Measurements from ENCODE around the gene AHSG.
A peak's percentile ranks its signal among the peaks of the same experiment; 100 is the strongest.
"Not testable (repeated sequence)": the region's sequence is repeated elsewhere in the genome, so short reads cannot be mapped to it uniquely, and the experiment has no call there.

The AHSG gene, protein sequence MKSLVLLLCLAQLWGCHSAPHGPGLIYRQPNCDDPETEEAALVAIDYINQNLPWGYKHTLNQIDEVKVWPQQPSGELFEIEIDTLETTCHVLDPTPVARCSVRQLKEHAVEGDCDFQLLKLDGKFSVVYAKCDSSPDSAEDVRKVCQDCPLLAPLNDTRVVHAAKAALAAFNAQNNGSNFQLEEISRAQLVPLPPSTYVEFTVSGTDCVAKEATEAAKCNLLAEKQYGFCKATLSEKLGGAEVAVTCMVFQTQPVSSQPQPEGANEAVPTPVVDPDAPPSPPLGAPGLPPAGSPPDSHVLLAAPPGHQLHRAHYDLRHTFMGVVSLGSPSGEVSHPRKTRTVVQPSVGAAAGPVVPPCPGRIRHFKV

GRCh38 chr3:186612721-186613636 is at the start of gene AHSG:
TSS of gene AHSG (plus strand) at chr3:186613060. CDS start at chr3:186613142, 82 bp downstream.
- FAIRE-seq (no peak), DNase-seq (ENCODE audit: insufficient read length, low spot score) (no peak)

DNA sequence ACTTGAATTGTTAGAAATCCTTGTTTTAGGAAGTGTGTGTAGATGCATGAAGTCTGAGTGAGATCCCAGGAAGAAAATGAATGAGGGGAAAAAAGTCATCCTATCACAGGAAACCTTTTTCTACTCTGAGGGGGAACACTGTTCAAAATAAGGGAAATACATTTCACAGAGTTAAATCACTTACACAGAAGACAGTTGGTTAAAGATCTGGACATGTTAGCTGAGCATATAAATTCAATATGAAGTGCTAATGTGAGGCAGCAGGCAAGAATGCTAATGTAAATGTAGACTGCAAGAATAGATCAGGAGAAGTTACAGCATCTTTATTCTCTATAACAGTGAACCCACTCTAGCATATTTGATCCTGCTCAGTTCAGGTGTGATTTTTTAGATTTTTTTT is 48.3 kb upstream of the AHSG start:
- no peak for FAIRE-seq

GRCh38 chr3:186566772-186567071 is 46.1 kb upstream of the AHSG start:
- DNase-seq (ENCODE audit: insufficient read length, low spot score) (no peak), FAIRE-seq (no peak)

More for the DNA sequence above, 48.3 kb upstream of the AHSG start:
- DNase-seq (ENCODE audit: insufficient read length, low spot score) = no peak

- DNase-seq (ENCODE audit: insufficient read length, low spot score) (peak; percentile 60), FAIRE-seq (peak; percentile 88)
Measured at GRCh38 chr3:186567072-186567921, 45.6 kb upstream of the AHSG start, which contains the start of gene TBCCD1. TSS of gene TBCCD1 (minus strand) at chr3:186567339. CDS start at chr3:186564329, 3,010 bp downstream.

DNA sequence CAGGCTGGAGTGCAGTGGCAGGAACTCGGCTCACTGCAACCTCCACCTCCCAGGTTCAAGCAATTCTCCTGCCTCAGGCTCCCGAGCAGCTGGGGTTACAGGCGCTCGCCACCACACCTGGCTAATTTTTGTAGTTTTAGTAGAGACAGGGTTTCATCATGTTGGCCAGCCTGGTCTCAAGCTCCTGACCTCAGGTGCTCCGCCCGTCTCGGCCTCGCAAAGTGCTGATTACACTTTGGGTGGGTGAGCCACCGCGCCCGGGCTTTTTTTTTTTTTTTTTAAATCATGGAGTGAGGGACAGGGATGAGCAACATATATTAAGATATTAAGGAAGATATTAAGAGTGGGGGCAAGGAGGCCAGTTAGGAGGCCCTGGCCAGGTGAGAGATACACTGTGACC is 43.5 kb upstream of the AHSG start:
- FAIRE-seq; DNase-seq (ENCODE audit: insufficient read length, low spot score): not testable (repeated sequence)

GRCh38 chr3:186569779-186570095 is 43.1 kb upstream of the AHSG start:
- DNase-seq (ENCODE audit: insufficient read length, low spot score) (no peak), FAIRE-seq (no peak)

DNA sequence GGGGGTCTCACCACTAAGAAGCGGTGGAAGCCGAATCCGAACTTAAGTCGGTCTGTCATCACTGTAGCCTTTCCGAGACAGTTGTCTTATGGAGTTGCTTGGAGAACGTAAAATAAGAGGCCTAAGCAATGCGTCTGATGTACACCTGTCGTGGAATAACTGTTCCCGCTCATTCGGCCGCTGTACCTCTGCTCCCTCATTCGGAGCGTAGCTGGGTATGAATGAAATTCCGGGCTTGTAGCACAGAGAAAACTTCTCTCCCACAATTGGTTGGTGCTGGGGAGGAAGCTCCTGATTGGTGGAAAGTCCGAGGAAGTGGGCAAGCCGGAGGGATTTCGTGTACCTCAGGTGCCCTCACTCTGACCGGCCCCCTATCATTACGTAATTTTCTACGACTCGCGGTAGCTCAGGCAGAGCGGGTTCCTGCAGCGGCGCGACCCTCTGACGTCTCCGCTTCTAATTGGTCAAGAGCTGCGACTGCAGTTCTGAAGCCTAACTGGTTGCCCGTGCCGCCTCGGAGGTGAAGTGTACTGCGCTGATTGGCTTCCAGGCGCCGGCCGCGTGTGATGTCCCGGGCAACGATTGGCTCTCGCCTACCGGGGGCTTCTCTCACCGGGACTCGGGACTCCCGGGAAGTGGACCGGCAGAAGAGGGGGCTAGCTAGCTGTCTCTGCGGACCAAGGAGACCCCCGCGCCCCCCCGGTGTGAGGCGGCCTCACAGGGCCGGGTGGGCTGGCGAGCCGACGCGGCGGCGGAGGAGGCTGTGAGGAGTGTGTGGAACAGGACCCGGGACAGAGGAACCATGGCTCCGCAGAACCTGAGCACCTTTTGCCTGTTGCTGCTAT is 42.5 kb upstream of the AHSG start, which contains the start of gene DNAJB11:
TSS of gene DNAJB11 (plus strand) at position 625 of the 845 bp plus-strand sequence. CDS start at position 803, 178 bp downstream.
- DNase-seq (ENCODE audit: insufficient read length, low spot score) (peak; percentile 91), FAIRE-seq (peak; percentile 98)

GRCh38 chr3:186570941-186571643 is 41.8 kb upstream of the AHSG start:
- no peak for DNase-seq (ENCODE audit: insufficient read length, low spot score)
- no peak for FAIRE-seq

GRCh38 chr3:186571644-186572013 is 41.2 kb upstream of the AHSG start:
- FAIRE-seq (no peak), DNase-seq (ENCODE audit: insufficient read length, low spot score) (no peak)

GRCh38 chr3:186577521-186577920 is 35.3 kb upstream of the AHSG start:
- DNase-seq (ENCODE audit: insufficient read length, low spot score) (no peak), FAIRE-seq (no peak)

DNA sequence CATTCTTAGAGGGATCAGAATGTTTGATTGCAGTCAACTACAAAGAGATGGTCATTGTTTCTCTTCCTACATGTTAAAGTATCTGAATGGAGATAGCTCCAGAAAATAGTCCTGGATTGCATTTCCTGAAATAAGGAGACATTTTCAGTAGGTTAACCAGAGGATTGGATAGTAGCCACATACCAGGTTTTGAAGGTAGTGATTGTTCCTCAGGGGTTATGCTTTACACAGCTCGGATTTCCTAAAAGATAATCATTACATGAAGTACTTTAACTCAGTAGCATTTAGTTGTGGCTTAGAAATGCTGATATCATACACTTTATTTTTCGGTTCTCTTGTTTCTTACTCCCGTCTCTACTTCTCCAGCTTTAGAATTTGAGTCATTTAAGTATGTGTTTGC is 32.1 kb upstream of the AHSG start:
- FAIRE-seq (no peak), DNase-seq (ENCODE audit: insufficient read length, low spot score) (no peak)

DNA sequence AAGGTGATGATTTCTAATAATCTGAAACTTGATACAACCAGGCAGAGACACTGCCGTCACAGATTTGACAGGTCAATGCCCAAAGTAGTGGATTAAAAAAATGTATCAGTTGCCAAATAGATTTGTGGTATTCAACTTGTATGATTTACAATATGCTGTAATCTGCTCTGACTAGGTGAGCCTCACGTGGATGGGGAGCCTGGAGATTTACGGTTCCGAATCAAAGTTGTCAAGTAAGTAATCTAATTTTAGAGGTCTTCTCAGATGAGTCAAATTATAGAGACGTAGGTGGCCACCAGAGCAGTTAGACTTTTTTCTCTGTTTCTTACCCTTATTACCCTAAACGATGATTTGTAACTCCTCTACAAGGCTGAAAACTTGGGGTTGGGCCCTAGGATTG is 30.3 kb upstream of the AHSG start:
- DNase-seq (ENCODE audit: insufficient read length, low spot score) (no peak), FAIRE-seq (no peak)

DNA sequence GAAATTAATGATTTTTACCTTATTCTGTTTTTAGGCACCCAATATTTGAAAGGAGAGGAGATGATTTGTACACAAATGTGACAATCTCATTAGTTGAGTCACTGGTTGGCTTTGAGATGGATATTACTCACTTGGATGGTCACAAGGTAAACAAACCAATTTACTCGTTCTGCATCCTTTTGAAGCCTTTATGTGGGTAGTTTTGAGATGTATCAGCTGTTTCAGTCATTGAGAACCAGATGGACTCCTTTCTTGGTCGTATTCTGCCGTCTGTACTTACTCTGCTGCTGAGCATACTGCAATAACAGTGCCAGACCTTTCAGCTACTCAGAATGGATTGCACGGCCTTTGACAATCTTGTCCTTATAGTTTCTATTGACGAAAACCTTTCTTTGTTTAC is 29.0 kb upstream of the AHSG start:
- DNase-seq (ENCODE audit: insufficient read length, low spot score) = no peak
- no peak for FAIRE-seq

GRCh38 chr3:186586245-186586644 is 26.6 kb upstream of the AHSG start:
- not testable (repeated sequence) for DNase-seq (ENCODE audit: insufficient read length, low spot score); FAIRE-seq

- FAIRE-seq (no peak), DNase-seq (ENCODE audit: insufficient read length, low spot score) (no peak)
Measured at GRCh38 chr3:186587183-186587582, 25.7 kb upstream of the AHSG start.

DNA sequence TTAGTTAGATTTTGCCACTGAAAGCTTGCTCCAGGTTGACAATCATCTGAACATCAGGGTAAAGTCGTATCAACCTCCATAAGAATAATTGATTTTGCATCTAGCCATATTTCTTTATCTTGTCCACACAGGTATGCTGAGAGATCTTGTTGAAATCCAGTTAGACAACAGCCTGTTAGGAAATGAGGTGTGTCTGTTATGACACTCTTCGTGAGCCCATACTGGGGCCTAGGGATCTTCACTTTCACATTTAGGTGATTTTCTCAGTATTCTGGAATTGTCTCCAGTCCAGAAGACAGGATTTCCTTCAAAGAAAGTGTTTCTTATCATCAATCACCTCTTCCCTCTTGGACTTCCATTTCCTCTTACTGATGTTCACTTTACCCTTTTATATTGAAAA is 24.2 kb upstream of the AHSG start:
- DNase-seq (ENCODE audit: insufficient read length, low spot score) = no peak
- no peak for FAIRE-seq

GRCh38 chr3:186589121-186589520 is 23.7 kb upstream of the AHSG start:
- DNase-seq (ENCODE audit: insufficient read length, low spot score) = no peak
- FAIRE-seq = no peak

DNA sequence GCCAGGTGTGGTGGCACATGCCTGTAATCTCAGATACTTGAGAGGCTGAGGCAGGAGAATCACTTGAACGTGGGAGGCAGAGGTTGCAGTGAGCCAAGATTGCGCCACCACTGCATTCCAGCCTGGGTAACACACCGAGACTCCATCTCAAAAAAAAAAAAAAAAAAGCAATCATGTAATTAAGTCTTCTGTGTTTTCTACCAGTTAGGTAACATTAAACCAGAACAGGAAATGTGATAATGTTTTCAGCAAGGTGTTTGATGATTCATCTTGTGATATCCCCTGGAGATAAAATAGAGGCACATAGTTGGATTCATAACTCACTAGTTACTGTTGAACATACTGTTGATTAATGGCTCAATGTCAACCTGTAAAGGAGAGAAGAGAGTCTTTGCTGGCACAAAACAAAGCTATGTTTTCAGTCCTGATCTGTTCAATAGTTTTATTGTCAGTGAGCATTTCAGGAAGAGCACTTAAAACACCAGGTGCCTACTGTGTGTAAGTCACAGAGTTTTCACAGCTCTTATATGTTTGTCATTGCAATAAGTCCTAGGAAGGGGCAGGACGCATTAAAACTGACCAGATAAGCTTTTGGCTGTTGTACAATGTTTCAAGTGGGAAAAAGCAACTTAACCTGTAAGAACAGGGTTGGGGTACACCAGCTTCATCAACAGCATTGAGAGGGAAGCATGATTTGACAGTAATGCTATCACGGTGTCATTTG is 22.8 kb upstream of the AHSG start:
- FAIRE-seq = no peak
- no peak for DNase-seq (ENCODE audit: insufficient read length, low spot score)

Measured in GM19239 (cell line).